Measurements from ENCODE around the gene TUBGCP2.
A peak's percentile ranks its signal among the peaks of the same experiment; 100 is the strongest.
"Not testable (repeated sequence)": the region's sequence is repeated elsewhere in the genome, so short reads cannot be mapped to it uniquely, and the experiment has no call there.

TUBGCP2 gene

DNA sequence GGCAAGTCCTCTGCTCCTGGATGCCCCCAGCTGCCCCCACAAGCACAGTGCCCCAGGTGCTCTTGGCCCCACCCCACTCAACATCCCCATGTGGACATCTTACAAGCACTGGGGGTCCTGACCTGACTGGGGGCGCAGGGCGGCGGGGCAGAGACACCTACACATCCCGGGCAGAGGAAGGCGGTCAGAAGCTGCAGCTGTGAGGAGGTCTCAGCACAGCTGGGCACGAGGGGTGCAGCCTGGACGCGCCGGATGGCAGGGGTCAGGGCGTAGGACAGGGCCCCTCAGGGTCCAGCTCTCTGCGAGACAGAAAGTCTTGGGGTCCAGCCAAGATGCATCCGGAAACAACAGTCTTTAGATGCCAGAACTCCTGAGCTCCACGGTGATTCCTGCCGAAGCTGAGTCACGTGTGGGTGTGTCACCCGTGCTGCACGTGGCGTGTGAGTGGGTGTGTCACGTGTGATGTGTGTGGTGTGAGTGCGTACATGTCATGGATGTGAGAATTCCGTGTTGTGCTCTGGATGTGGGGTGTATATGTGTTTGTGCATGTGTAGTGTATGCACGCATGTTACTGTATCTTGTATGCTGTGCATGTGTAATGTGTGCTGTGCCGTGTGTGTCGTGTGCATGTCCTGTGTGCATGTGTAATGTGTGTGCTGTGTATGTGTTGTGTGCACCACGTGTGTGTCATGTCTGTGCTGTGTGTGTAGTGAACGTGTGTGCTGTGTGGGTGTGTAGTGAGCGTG, 65.9 kb downstream of the TUBGCP2 start:
- no peak for DNase-seq

DNA sequence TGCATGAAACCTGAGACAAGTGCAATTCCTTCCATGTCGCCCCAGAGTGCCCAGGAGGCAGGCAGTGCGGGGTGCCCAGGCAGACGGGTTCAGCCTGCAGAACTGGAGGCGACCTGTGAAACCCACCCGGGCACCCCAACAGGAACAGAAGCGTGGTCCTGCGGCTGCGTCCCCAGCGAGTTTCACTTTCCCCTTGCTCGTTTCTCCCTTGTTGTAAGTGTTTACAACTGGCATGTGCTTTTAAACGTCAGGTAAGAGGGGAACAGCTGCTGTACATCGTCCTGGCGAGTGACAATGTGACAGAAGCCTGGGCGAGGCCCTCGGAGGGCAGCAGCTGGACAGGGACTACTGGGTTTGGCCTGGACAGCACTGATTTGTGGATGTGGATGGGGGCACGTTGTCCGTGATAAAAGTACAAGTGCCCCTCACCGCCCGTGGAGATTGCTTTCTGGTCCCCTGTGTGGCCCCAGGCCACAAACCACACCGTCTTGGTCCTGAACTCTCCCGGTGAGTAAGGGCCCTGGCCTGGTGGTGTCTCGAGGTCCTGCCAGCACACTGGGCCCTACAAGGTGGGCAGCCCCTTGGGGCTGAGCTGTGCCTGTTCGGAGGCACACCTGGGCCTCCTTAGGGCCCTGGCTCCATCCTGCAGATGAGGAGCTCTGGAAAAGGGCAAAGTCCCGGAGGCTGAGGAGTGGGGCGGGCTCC, 67.0 kb downstream of the TUBGCP2 start:
- DNase-seq: no peak

DNA sequence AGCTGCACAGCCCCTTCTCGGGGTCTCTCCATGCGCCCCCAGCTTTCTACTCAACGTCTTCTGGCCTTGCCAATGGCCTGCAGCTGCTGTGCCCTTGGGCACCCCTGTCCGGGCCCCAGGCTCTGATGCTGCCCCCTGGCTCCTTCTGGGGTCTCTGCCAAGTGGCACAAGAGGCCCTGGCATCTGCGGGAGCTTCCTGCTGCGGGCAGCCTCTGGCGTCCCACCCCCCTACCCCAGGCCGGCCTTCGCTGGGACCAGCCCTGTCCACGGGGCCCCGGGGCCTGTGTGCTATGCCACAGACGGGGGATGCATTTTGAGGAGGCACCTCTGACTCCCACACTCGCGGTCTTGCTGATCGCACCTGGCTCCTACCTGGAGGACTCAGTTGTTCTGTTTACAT, 68.7 kb downstream of the TUBGCP2 start:
- no peak for DNase-seq

DNA sequence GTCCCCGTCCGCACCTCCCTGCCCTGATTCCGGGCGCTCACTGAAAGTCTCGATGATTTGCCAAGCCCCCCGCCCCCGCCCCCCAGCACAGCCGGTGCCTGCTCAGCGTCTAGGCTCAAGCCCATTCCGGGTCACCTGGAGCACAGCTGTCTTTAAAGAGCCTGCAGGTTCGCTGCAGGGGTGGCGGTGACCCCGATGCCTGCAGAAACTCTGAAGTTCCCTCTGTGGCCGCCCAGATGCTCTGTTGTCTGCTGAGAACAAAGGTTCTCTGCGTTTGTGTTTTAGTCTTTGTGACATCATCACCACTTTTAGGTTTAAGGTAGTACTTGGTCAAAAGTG, 70.2 kb downstream of the TUBGCP2 start:
- no peak for DNase-seq

DNA sequence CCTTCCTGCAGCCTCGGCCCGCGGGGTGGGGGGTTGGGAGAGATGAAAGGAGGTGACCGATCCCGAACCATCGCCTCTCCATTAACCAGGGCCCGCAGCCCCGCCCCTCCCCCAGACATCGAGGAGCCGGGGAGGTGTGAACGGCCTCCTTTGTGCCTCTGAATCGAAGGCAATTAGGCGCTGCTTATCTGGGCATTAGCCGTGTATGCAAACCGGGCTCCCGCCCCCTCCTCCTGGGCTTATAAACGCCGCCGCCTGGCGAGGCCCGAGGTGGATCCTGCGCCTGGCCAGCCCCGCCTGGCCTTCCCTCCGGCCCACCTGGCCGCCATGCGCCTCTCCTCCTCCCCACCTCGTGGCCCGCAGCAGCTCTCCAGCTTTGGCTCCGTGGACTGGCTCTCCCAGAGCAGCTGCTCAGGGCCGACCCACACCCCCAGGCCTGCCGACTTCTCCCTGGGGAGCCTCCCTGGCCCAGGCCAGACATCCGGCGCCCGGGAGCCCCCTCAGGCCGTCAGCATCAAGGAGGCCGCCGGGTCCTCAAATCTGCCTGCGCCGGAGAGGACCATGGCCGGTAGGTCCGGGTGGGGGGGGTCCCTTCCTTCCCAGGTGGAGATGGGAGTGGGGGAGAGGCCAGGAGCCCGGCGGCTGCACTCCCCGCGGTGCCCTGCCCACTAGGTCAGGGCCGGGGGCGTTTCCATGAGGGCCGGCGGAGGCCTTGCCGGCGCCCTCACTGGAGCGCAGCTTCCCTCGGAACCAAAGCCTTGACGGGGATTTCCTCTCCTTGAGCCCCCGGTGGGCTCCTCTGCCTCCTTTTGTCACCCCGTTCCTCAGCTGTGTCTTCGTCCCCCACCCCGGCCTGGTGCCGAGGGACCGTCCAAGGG, 70.8 kb downstream of the TUBGCP2 start, which contains the start of gene VENTX:
Gene VENTX, plus strand, starts transcription at position 268 of the 878 bp plus-strand sequence. Its CDS starts 60 bp downstream, at position 328.
- peak; percentile 58 for DNase-seq

DNA sequence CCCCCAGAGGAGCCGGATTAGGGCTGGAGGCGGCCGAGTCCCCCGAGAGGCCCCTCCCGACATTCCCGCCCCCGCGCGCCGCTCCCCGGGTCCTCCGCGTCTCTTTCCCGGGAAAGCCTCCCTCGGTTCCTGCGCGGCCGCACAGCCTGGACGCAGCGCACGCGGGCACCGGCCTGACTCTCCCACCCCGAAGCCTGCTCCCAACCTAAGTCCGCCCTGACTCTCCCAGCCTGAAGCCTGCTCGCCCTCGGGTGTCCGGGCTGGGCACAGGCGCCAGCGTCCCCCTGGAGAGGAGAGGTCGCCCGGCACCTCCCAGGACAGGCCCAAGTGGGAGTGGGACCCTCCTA, 71.5 kb downstream of the TUBGCP2 start:
- DNase-seq: no peak

DNA sequence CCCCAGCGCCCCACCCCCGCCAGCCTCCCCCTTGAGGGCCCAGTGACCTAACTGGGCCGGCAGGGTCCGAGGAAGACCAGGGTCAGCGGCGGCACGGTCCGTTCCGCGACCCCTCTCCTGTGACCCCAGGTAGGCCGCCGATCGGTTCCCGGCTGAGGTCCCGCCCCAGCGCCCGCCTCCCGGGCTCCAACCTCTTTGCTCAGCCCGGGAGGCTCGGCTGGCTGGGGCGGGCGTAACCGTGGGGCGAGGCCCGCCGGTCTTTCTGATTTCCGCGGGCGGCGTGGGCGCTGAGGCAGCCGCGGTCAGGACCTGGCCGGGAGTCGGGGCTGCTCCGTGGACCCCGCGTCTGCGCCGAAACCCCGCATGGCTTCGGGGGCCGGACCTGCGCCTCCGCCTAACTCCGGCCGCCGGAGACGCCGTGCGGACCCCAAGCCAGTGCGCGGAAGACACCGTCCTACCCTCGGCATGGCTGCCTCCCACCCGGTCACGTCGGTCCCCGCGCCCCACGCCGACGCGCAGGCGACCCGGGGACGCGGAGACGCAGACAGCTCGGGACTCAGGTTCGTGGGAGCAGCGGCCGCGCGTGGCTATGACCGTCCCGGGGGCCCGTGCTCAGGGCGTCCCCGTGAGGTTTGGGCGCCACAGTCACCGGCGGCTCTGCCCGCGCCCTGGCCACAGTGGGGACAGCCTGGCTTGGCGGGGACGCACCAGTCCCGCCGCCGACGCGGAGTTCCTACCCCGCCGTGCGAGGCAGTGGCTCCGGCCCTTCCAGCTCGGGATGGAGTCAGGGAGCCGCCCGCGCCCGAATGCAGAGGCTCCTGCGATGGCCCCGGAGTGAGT, 72.1 kb downstream of the TUBGCP2 start:
- no peak for DNase-seq

DNA sequence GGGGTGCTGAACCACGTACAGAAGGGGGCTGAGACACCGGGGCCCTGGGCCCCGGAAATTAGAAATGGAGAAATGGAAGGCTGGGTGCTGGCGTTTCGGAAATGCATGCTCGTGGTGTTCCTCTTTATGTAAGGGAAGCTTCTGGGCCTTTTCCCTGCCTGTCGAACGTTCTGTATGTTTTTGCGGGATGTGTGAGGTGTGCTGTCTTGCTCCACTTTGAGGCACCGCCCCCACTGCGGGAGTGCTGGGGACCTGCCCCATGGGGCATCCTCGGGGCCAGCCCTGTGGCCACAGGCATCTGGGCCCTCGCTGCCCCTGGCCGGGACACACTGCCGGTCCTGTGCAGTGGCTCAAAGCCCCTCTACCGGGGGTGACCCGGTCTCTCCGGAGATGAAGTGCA, 72.7 kb downstream of the TUBGCP2 start:
- no peak for DNase-seq

DNA sequence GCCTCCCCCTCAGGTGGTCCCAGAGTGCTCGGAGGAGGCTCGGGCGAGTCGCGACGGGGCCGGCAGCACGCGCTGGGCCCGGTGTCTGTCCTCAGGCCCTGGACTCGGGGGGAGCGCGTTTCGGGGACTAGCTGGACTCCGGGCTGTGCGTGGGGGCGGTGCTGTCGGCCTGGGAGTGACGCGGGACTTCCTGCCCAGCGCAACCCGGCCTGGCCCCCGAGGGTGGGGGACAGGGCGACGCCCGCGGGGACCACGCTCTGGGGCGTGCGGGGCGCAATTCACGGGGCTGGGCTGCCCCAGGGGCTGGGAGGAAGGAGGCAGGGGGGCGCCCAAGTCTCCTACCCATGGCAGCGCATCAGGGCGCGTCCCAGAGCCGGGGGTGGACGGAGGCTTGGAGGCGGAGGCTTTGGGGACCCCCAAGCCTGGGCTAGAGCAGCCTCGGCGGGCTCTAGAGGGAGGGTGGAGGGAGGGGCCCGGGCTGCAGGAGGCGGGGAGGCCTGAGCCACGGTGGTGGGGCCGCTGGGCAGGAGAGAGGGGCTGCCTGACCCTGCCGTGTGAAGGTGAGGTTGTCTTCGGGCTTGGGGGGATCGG, 73.3 kb downstream of the TUBGCP2 start:
- no peak for DNase-seq

DNA sequence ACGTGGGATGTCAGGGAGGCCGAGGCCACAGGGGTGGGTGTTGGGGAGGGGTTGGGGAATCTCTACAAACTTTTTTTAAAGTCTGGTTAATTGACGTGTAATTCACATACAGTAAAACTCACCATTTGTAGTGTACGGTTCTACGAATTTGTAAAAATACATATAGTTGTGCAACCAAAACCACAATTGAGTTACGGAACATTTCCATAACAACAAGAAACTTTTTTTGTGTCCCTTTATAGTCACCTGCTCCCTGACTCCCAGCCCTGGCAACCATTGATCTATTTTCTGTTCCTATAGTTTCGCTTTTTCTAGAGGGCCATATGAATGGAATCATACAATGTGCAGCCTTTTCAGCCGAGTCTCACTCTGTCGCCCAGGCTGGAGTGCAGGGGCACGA, 73.9 kb downstream of the TUBGCP2 start:
- not testable (repeated sequence) for DNase-seq

DNA sequence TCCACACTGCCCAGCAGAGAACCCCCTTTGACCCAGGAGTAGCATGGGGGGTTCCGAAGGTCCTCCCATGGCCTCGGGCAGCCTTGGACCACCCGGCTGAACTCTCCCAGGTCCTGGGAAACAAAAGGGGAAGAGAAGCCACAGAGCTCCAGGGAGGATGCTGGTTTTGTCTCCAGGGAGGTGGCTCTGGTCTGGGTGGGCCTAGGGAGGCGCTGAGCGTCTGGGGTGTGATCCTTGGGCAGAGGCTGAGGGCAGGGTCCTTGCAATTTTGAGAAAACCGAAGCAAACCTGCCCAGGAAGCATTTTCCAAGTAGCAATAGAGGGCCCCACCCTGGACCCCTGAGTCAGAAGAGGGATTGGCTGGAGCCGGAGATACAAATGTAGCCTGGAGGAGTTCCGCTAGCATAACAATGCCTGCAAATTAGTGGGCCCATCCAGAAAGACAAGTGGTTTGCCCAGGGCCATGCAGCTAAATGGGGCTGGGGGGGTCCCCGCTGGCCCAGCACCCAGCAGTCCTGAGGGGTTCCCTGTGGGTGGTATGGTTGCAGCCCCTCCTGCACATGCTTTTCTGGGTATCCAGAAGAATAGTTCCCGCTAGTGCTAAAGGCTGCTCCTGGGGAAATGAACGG, 76.6 kb downstream of the TUBGCP2 start:
- DNase-seq: no peak

DNA sequence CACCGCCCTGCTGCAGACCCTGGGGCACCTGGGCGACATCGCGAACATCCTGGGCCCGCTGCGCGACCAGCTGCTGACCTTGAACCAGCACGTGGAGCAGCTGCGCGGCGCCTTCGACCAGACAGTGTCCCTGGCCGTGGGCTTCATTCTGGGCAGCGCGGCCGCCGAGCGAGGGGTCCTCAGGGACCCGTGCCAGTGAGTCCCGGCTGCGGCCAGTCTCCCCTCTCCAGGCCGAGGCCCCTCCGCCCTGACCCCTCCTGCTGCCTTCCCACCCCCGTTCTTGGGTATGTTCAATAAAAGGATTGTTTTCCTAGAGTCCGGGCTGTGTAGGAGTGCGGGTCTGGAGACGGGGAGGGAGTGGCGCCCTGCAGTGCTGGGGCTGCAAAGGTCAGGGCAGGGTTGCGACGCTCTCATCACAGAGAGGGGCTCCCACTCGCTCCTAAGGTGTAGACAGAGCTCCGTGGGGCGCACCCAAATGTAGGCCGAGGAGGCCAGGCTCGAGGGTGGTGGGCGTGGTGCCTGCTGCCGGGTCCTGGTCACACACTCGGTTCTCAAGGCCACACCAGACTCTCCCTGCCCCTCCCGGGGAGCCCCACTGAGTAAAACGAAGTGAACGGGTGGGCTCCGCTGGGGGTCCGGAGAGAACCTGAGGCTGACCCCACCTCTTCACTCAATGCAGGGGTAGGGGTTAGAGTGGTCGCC, 77.3 kb downstream of the TUBGCP2 start:
- DNase-seq: no peak

DNA sequence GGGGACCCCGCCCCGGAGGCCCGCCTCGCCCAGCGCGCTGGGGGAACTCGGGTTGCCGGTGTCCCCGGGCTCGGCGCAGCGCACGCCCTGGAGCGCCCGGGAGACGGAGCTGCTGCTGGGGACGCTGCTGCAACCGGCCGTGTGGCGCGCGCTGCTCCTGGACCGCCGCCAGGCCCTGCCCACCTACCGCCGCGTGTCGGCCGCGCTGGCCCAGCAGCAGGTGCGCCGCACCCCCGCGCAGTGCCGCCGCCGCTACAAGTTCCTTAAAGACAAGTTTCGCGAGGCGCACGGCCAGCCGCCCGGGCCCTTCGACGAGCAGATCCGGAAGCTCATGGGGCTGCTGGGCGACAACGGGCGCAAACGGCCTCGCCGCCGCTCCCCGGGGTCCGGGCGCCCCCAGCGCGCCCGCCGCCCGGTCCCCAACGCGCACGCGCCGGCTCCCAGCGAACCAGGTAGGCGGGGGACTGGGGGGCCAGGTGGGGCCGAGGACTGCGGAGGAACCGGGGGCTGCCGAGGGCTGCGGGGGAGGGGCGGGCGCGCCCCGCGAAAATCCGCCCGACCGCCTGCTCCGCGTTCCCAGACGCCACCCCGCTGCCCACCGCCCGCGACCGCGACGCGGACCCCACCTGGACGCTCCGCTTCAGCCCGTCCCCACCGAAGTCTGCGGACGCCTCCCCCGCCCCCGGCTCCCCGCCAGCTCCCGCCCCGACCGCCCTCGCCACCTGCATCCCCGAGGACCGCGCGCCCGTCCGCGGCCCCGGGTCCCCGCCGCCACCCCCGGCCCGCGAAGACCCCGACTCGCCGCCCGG, 78.1 kb downstream of the TUBGCP2 start:
- peak; percentile 61 for DNase-seq

DNA sequence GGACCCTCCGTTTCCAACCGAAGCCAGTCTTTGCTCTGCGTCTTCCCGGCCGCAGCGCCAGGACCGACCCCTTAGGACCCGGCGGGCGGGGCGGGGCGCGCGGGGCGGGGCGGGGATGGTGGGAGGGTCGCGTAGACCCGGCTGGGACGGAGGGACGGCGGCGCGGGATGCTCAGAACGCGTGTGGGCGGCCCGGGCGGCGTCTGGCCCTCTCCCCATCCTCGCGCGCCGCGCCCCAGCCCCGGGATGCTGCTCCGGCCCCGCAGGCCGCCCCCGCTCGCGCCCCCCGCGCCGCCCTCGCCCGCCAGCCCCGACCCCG, 78.7 kb downstream of the TUBGCP2 start, which contains the start of gene UTF1:
Gene UTF1, plus strand, starts transcription at position 174 of the 318 bp plus-strand sequence. Its CDS starts 72 bp downstream, at position 246.
- no peak for DNase-seq

DNA sequence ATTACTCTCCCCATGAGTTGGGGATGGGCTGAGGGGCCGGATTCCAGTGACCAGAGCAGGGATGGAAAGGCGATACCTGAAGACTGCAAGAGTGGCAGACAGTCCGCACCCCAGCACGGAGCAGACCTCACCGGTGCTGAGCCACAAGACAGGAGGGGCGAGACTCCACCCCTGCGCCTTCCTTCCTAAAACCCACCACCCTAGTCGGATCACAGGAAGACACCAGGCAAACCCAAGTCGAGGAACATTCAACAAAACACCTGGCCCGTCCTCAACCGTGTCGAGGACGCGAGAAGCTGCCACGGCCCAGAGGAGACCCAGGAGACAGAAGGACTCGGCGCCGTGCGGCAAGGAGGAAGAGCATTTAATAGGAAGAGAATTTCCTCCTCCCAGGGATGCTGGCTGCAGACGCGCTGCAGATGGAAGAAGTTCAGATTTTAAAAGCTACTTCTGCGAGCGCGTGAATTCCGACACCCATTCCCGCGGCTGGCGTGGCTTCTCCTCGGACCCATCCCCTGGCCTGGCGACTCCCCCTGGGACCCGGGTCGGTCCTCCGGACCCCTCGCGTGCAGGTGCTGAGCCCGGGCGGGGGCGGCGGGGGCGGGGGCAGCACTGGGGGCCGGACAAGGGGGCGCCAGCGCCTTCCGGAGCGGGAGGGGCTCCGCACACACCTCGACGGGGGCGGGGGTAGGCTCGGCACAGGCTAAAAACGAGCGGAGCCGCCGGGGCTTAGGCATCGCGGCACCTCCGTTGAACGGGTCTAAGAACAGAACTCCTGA, 79.2 kb downstream of the TUBGCP2 start:
- DNase-seq: no peak

Measured in hematopoietic multipotent progenitor cell treated with erythropoietin and hydrocortisone succinate and interleukin-3 and kit ligand, for 6 days (in vitro differentiated cells).